SK-N-SH (cell line): ENCODE data around the gene LRMDA. TPM values are rescaled to one million over a fixed set of nuclear protein-coding genes. Genes with fewer than 3 reads are reported as not detected.

Experiments used
- CTCF ChIA-PET: fragments of 300-600, 350-600 bp; formaldehyde crosslinking; extraction: SDS; loops from one replicate; lab custom pipeline; 2021; lab: Yijun Ruan, JAX
- POLR2A ChIA-PET: fragments of 350-600 bp; sonication (Branson Sonifier 250); formaldehyde crosslinking; extraction: SDS; loops from one replicate; lab custom pipeline; 2020; ENCODE audit warnings: antibody characterized with exemption, inconsistent platforms; lab: Yijun Ruan, JAX
- DNase-seq: peaks from one replicate; pipeline ENCODE4 v3.0.0; 2012
- H2AFZ ChIP-seq: fragments of 200-600 bp; sonication (generic); 2 replicates; pipeline ENCODE4 v1.8.1; 2016; ENCODE audit warnings: antibody characterized with exemption, mild to moderate bottlenecking, low read depth
- H3F3A ChIP-seq: fragments of 200-600 bp; sonication (generic); replicated peaks from 2 replicates; pipeline ENCODE3; 2016; ENCODE audit warnings: antibody characterized with exemption, mild to moderate bottlenecking; ENCODE audit not compliant: insufficient read depth
- H3K27ac ChIP-seq, 2 experiments: fragments of 200-500 bp in 1 of 2; fragments of 200-600 bp in 1 of 2; sonication (Bioruptor generic) in 1 of 2; sonication (generic), shearing (Covaris generic) in 1 of 2; 2 replicates each; pipeline versions ENCODE4 v1.5.1 to v1.6.1; 2014 to 2016; ENCODE audit warnings: low read depth in 2 of 2, inconsistent platforms in 1 of 2, low read length in 1 of 2, mild to moderate bottlenecking in 1 of 2, mixed read lengths in 1 of 2
- H3K27me3 ChIP-seq: fragments of 200-600 bp; sonication (generic), shearing (Covaris generic); 2 replicates; pipeline ENCODE4 v1.6.1; 2016; ENCODE audit warnings: mixed run types; ENCODE audit not compliant: insufficient read depth
- H3K36me3 ChIP-seq, 2 experiments: fragments of 200-500 bp in 1 of 2; fragments of 200-600 bp in 1 of 2; sonication (Bioruptor generic) in 1 of 2; sonication (generic) in 1 of 2; replicated peaks in 1 of 2; 2 replicates each; pipeline versions ENCODE3 to v1.5.1; 2014 to 2016; ENCODE audit warnings: low read length in 1 of 2, mild to moderate bottlenecking in 1 of 2; ENCODE audit not compliant: insufficient read depth in 2 of 2, control insufficient read depth in 1 of 2
- H3K4me1 ChIP-seq, 2 experiments: fragments of 200-500 bp in 1 of 2; fragments of 200-600 bp in 1 of 2; sonication (Bioruptor generic) in 1 of 2; sonication (generic), shearing (Covaris generic) in 1 of 2; 2 replicates each; pipeline versions ENCODE4 v1.5.1 to v1.6.1; 2014 to 2016; ENCODE audit warnings: low read depth in 1 of 2, low read length in 1 of 2, mixed run types in 1 of 2; ENCODE audit not compliant: insufficient read depth in 2 of 2, control insufficient read depth in 1 of 2
- H3K4me2 ChIP-seq: fragments of 200-600 bp; sonication (generic), shearing (Covaris generic); 2 replicates; pipeline ENCODE4 v1.6.1; 2017; ENCODE audit warnings: mixed run types
- H3K4me3 ChIP-seq, 2 experiments: fragments of 200-500 bp in 1 of 2; fragments of 200-600 bp in 1 of 2; sonication (Bioruptor generic) in 1 of 2; sonication (generic), shearing (Covaris generic) in 1 of 2; 2 replicates each; pipeline versions ENCODE4 v1.5.1 to v1.8.1; 2014 to 2016; ENCODE audit warnings: low read depth in 2 of 2, inconsistent platforms in 1 of 2, low read length in 1 of 2, mild to moderate bottlenecking in 1 of 2, mixed read lengths in 1 of 2, moderate library complexity in 1 of 2
- H3K79me2 ChIP-seq: fragments of 200-600 bp; sonication (generic); 2 replicates; pipeline ENCODE4 v1.8.1; 2017; ENCODE audit warnings: mild to moderate bottlenecking; ENCODE audit not compliant: insufficient read depth
- H3K9ac ChIP-seq: fragments of 200-600 bp; sonication (generic); 2 replicates; pipeline ENCODE4 v1.6.1; 2017; ENCODE audit warnings: mixed run types
- H3K9me2 ChIP-seq: fragments of 200-600 bp; sonication (generic); 2 replicates; pipeline ENCODE4 v1.6.1; 2017; ENCODE audit warnings: mixed run types
- H3K9me3 ChIP-seq: fragments of 200-600 bp; sonication (generic); 2 replicates; pipeline ENCODE4 v1.6.1; 2017; ENCODE audit warnings: mixed run types, mild to moderate bottlenecking, moderate library complexity
- H4K20me1 ChIP-seq: fragments of 200-600 bp; sonication (generic); 2 replicates; pipeline ENCODE4 v1.6.1; 2017; ENCODE audit warnings: mild to moderate bottlenecking, mixed run types; ENCODE audit not compliant: insufficient read depth
- EZH2phosphoT487 ChIP-seq: fragments of 200-600 bp; sonication (generic); IDR thresholded peaks from 2 replicates; pipeline ENCODE4 v1.6.1; 2017; ENCODE audit warnings: low read depth, mixed run types, mild to moderate bottlenecking, antibody characterized with exemption, moderate library complexity, borderline replicate concordance
- FOSL2 ChIP-seq: IDR thresholded peaks from 2 replicates; pipeline ENCODE4 v1.4.0; 2012; ENCODE audit warnings: low read depth, mild to moderate bottlenecking, moderate library complexity, borderline replicate concordance
- FOXJ3 ChIP-seq: sonication (generic); formaldehyde crosslinking; IDR thresholded peaks from 2 replicates; pipeline ENCODE4 v1.5.1; 2020; ENCODE audit warnings: mild to moderate bottlenecking, missing genetic modification reagents
- JUND ChIP-seq: IDR thresholded peaks from 2 replicates; pipeline ENCODE4 v1.4.0; 2012
- RXRA ChIP-seq: IDR thresholded peaks from 2 replicates; pipeline ENCODE4 v1.4.0; 2012; ENCODE audit warnings: low read depth, mild to moderate bottlenecking, borderline replicate concordance
- TAF1 ChIP-seq: IDR thresholded peaks from 2 replicates; pipeline ENCODE4 v1.6.1; 2012; ENCODE audit warnings: low read depth, mild to moderate bottlenecking, low read length, moderate library complexity, borderline replicate concordance
- TCF12 ChIP-seq: IDR thresholded peaks from 2 replicates; pipeline ENCODE4 v1.4.0; 2012
- USF1 ChIP-seq: IDR thresholded peaks from 2 replicates; pipeline ENCODE4 v1.4.0; 2012; ENCODE audit warnings: low read depth, borderline replicate concordance
- WGBS: methylation state at CpG from one replicate; pipeline ENCODE4 v1.1.6; 2017; ENCODE audit warnings: low lambda C conversion rate; 5-methylcytosine and 5-hydroxymethylcytosine counted together
- polyA plus RNA-seq, 3 experiments: library from polyadenylated mRNA; depleted of rRNA; stranded (reverse); fragments of >200 nt; gene quantifications; 2 replicates each; pipeline ENCODE4 v1.2.3, GENCODE V29; 2012
- TF ChIP-seq, protein P1 (sequence below): IDR thresholded peaks from 2 replicates; pipeline ENCODE4 v1.6.1; 2012; ENCODE audit warnings: mild to moderate bottlenecking, low read depth, low read length, moderate library complexity

Gene LRMDA
- polyA plus RNA-seq, 1 of the 3 experiments (the other 2 are of a cell fraction) = 0.95 TPM

DNA sequence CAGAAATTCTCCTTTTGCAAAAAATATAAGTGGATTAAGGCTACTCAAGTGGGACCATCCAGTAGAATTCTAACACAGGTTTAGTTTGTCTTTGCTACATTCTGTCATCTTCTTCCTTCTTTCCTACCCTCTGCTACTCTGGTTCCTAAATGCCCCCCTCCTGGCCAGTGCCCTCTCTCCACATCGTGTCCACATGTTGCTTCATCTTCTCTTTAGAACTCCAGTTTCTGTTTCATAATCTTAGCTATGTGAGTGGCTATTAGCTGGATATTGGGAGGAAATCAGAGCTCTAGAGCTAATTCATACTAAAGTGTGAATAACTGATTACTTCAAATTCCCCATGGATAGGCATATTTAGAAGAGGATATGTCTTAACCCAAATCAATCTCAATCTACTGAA is 528.5 kb downstream of the LRMDA start (continued):
- TF ChIP-seq, protein P1, sequence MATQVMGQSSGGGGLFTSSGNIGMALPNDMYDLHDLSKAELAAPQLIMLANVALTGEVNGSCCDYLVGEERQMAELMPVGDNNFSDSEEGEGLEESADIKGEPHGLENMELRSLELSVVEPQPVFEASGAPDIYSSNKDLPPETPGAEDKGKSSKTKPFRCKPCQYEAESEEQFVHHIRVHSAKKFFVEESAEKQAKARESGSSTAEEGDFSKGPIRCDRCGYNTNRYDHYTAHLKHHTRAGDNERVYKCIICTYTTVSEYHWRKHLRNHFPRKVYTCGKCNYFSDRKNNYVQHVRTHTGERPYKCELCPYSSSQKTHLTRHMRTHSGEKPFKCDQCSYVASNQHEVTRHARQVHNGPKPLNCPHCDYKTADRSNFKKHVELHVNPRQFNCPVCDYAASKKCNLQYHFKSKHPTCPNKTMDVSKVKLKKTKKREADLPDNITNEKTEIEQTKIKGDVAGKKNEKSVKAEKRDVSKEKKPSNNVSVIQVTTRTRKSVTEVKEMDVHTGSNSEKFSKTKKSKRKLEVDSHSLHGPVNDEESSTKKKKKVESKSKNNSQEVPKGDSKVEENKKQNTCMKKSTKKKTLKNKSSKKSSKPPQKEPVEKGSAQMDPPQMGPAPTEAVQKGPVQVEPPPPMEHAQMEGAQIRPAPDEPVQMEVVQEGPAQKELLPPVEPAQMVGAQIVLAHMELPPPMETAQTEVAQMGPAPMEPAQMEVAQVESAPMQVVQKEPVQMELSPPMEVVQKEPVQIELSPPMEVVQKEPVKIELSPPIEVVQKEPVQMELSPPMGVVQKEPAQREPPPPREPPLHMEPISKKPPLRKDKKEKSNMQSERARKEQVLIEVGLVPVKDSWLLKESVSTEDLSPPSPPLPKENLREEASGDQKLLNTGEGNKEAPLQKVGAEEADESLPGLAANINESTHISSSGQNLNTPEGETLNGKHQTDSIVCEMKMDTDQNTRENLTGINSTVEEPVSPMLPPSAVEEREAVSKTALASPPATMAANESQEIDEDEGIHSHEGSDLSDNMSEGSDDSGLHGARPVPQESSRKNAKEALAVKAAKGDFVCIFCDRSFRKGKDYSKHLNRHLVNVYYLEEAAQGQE = no peak
- TF ChIP-seq USF1 (no peak), TAF1 (no peak), FOSL2 (no peak), FOXJ3 (CRISPR knock-in tag) (no peak), RXRA (no peak)
- TF ChIP-seq, all 33 proteins: peak for 0

- Histone ChIP-seq H3K4me1 (no peaks in the 10 kb centered on the region), H3K9ac (no peak overlapping the region), H3K9me2 (no peaks in the 10 kb centered on the region), H3K27ac (no peak overlapping the region), H3K9me3 (no peaks in the 10 kb centered on the region), H3K4me3 (no peak overlapping the region), H3K4me2 (no peak overlapping the region), H3K79me2 (no peaks in the 10 kb centered on the region), H3K36me3 (no peaks in the 10 kb centered on the region), H3F3A (no peaks in the 10 kb centered on the region), H4K20me1 (no peaks in the 10 kb centered on the region), H3K27me3 (no peaks in the 10 kb centered on the region), H2AFZ (no peak overlapping the region)
- no peak for TF ChIP-seq JUND
- TF ChIP-seq USF1 = no peak
- TF ChIP-seq EZH2phosphoT487 = no peak
- TF ChIP-seq TCF12 = no peak
- ChIA-PET POLR2A (no interaction called here), CTCF (interaction anchor here (0.6 kb wide), 1 partner anchor 701 kb away, joined by 3 read pairs; no protein-coding TSS in a partner anchor)
- WGBS = 76% methylated on average over 5 of the region's 5 CpGs
- DNase-seq = no peak
These were observed 531.1 kb downstream of the LRMDA start for GRCh38 chr10:75962395-75963061.
